Endothelial cell of umbilical vein (primary cell): ENCODE results near the gene ZNF23. TPM values are rescaled to one million over a fixed set of nuclear protein-coding genes. Genes with fewer than 3 reads are reported as not detected.

ENCODE experiments used
- Bru-seq: library from RNA; stranded (reverse); fragments of 400-500 nt; gene quantifications from one replicate; lab custom pipeline; 2021; lab: Mats Ljungman, UMichigan
- BruChase-seq, 2 experiments: library from RNA; stranded (reverse); fragments of 400-500 nt; gene quantifications; one replicate each; lab custom pipeline; 2021; lab: Mats Ljungman, UMichigan
- BruUV-seq: library from RNA; stranded (reverse); fragments of 400-500 nt; replicated peaks from 2 replicates; lab custom pipeline; 2021; lab: Mats Ljungman, UMichigan
- CTCF ChIA-PET: fragments of 300-600, 350-600 bp; sonication (Branson Sonifier 250); formaldehyde crosslinking; loops from one replicate; lab custom pipeline; 2021; ENCODE audit warnings: antibody characterized with exemption, inconsistent platforms; lab: Charles Lee
- POLR2A ChIA-PET: fragments of 300-600, 350-600 bp; sonication (Branson Sonifier 250); formaldehyde crosslinking; loops from one replicate; lab custom pipeline; 2021; ENCODE audit warnings: antibody characterized with exemption, inconsistent platforms; lab: Charles Lee
- DNase-seq: peaks from one replicate; pipeline ENCODE4 v3.0.0-alpha.2; 2011; ENCODE audit warnings: low read depth, low spot score
- FAIRE-seq: peaks from 2 replicates; lab custom pipeline; 2011; peaks lifted over from hg19 to GRCh38; lab: Jason Lieb, UNC
- H2AFZ ChIP-seq: 2 replicates; pipeline ENCODE4 v1.6.0; 2012; ENCODE audit warnings: low read depth, low read length, control low read depth, inconsistent platforms
- H3K27ac ChIP-seq: 2 replicates; pipeline ENCODE4 v1.5.1; 2011; ENCODE audit warnings: low read depth, mild to moderate bottlenecking, control low read depth, low read length, moderate library complexity; ENCODE audit not compliant: insufficient read depth
- H3K27me3 ChIP-seq, 2 experiments: 2 replicates each; pipeline versions ENCODE4 v1.6.0 to v1.6.1; 2011; ENCODE audit warnings: low read length in 2 of 2, mixed read lengths in 1 of 2; ENCODE audit not compliant: control insufficient read depth in 2 of 2, insufficient read depth in 2 of 2
- H3K36me3 ChIP-seq, 2 experiments: 2 replicates in 1 of 2; 3 replicates in 1 of 2; pipeline ENCODE4 v1.5.1; 2011; ENCODE audit warnings: low read length in 2 of 2, mild to moderate bottlenecking in 1 of 2, moderate library complexity in 1 of 2; ENCODE audit not compliant: control insufficient read depth in 2 of 2, insufficient read depth in 2 of 2; ENCODE audit errors: extremely low read depth in 1 of 2
- H3K4me1 ChIP-seq: 3 replicates; pipeline ENCODE4 v1.5.1; 2011; ENCODE audit warnings: mild to moderate bottlenecking, low read length; ENCODE audit not compliant: control insufficient read depth, insufficient read depth; ENCODE audit errors: extremely low read depth
- H3K4me2 ChIP-seq: 2 replicates; pipeline ENCODE4 v1.6.1; 2011; ENCODE audit warnings: low read length, control low read depth, mixed read lengths; ENCODE audit not compliant: insufficient read depth
- H3K4me3 ChIP-seq, 3 experiments: fragments of 200-600 bp in 1 of 3; sonication (generic), shearing (Covaris generic) in 1 of 3; replicated peaks in 1 of 3; 2 replicates each; pipeline ENCODE4 v1.5.1; 2011 to 2016; ENCODE audit warnings: control low read depth in 3 of 3, low read length in 3 of 3, mild to moderate bottlenecking in 2 of 3, inconsistent platforms in 1 of 3, low read depth in 1 of 3, moderate library complexity in 1 of 3; ENCODE audit not compliant: insufficient read depth in 1 of 3
- H3K79me2 ChIP-seq: 2 replicates; pipeline ENCODE4 v1.6.0; 2012; ENCODE audit warnings: low read length, inconsistent platforms; ENCODE audit not compliant: control insufficient read depth, insufficient read depth
- H3K9ac ChIP-seq: replicated peaks from 2 replicates; pipeline ENCODE3; 2011; ENCODE audit warnings: low read length, control low read depth; ENCODE audit not compliant: insufficient read depth; ENCODE audit errors: extremely low read depth
- H3K9me1 ChIP-seq: replicated peaks from 3 replicates; pipeline ENCODE4 v1.6.0; 2011; ENCODE audit warnings: mild to moderate bottlenecking, low read length; ENCODE audit not compliant: control insufficient read depth, insufficient read depth; ENCODE audit errors: extremely low read depth
- H3K9me3 ChIP-seq: replicated peaks from 2 replicates; pipeline ENCODE4 v1.5.1; 2012; ENCODE audit warnings: low read length, inconsistent platforms; ENCODE audit not compliant: control insufficient read depth, insufficient read depth
- H4K20me1 ChIP-seq: replicated peaks from 2 replicates; pipeline ENCODE3; 2011; ENCODE audit warnings: mild to moderate bottlenecking, low read length; ENCODE audit not compliant: control insufficient read depth, insufficient read depth; ENCODE audit errors: extremely low read depth
- EZH2 ChIP-seq: IDR thresholded peaks from 2 replicates; pipeline ENCODE4 v1.6.1; 2012; ENCODE audit warnings: borderline replicate concordance, low read depth, mild to moderate bottlenecking, moderate library complexity, low read length, inconsistent platforms; ENCODE audit not compliant: severe bottlenecking
- FOS ChIP-seq: IDR thresholded peaks from 2 replicates; pipeline ENCODE4 v1.6.1; 2011; ENCODE audit warnings: mild to moderate bottlenecking, low read length, moderate library complexity, borderline replicate concordance; ENCODE audit not compliant: insufficient read depth
- GATA2 ChIP-seq: IDR thresholded peaks from 2 replicates; pipeline ENCODE4 v1.7.0; 2011; ENCODE audit warnings: low read depth, mild to moderate bottlenecking, moderate library complexity, mixed read lengths, low read length; ENCODE audit not compliant: insufficient read length, insufficient read depth
- JUN ChIP-seq: IDR thresholded peaks from 2 replicates; pipeline ENCODE4 v1.6.1; 2011; ENCODE audit warnings: borderline replicate concordance, low read depth; ENCODE audit not compliant: insufficient read length, insufficient read depth
- MYC ChIP-seq: IDR thresholded peaks from one replicate; pipeline ENCODE4 v1.6.1; 2011; ENCODE audit warnings: mild to moderate bottlenecking, low read depth, low read length
- POLR2A ChIP-seq: IDR thresholded peaks from 2 replicates; pipeline ENCODE4 v1.6.1; 2012; ENCODE audit warnings: low read depth, mild to moderate bottlenecking, control low read depth, low read length
- POLR2AphosphoS5 ChIP-seq: IDR thresholded peaks from 2 replicates; pipeline ENCODE4 v1.6.1; 2012; ENCODE audit warnings: low read depth, mild to moderate bottlenecking, control low read depth, low read length, moderate library complexity; ENCODE audit not compliant: insufficient read depth
- dilution Hi-C: fragments of 300-500 bp; cut with MboI; formaldehyde crosslinking; loops from one replicate; pipeline ENCODE4 v1.15.0; 2019; ENCODE audit warnings: low sequenced_read_pairs; ENCODE audit not compliant: extremely low pct_ligation_motif_present
- intact Hi-C: fragments of 100-400 bp; cut with micrococcal nuclease; formaldehyde crosslinking; loops from one replicate; pipeline ENCODE4 v1.10.0; 2022
- long read RNA-seq: library from polyadenylated mRNA; stranded (forward); transcript quantifications from one replicate; pipeline ENCODE4 v2.0.0, GENCODE V29; 2021
- polyA minus RNA-seq, 3 experiments: library from RNA; depleted of rRNA, polyadenylated mRNA; stranded (reverse); fragments of >200 nt; gene quantifications; 1 replicate in 1 of 3; 2 replicates in 2 of 3; pipeline ENCODE4 v1.2.3, GENCODE V29; 2011
- polyA plus RNA-seq, 4 experiments: library from polyadenylated mRNA; depleted of rRNA in 3 of 4; stranded (reverse) in 3 of 4; unstranded in 1 of 4; fragments of >200 nt; gene quantifications; 2 replicates each; pipeline versions ENCODE4 v1.2.1 to v1.2.3, GENCODE V29; 2011 to 2012; ENCODE audit warnings: missing spikeins in 1 of 4
- total RNA-seq: library from RNA; stranded (reverse); gene quantifications from 2 replicates; pipeline ENCODE4 v1.2.3, GENCODE V29; 2021
- TF ChIP-seq, protein P1 (sequence below), 2 donors: IDR thresholded peaks; 1 replicate in 1 of 2; 2 replicates in 1 of 2; pipeline ENCODE4 v1.5.1; 2011; ENCODE audit warnings: low read length in 2 of 2, mild to moderate bottlenecking in 2 of 2, moderate library complexity in 2 of 2, control low read depth in 1 of 2, inconsistent platforms in 1 of 2, low read depth in 1 of 2; ENCODE audit not compliant: insufficient read depth in 1 of 2; ENCODE audit errors: extremely low read depth in 1 of 2
- TF ChIP-seq, protein P2 (sequence below): IDR thresholded peaks from 2 replicates; pipeline ENCODE4 v1.6.1; 2011; ENCODE audit not compliant: insufficient read depth, insufficient read length

Gene ZNF23
- total RNA-seq (4.7 and 6.4 TPM in 2 replicates), polyA plus RNA-seq (2.1 TPM in 2 replicates), polyA minus RNA-seq (3.6 and 7.1 TPM in 2 replicates), Bru-seq, nascent RNA (percentile 62 among the genes with signal in this experiment), BruChase-seq, experiment 1, labeled RNA remaining after a 6-hour chase (percentile 41 among the genes with signal in this experiment), BruChase-seq, experiment 2, labeled RNA remaining after a 2-hour chase (percentile 54 among the genes with signal in this experiment)
- polyA plus RNA-seq (2011; cell fraction: cytosol; rRNA removed): 2.6 and 2.9 TPM in 2 replicates
- polyA plus RNA-seq (2011; cell fraction: nucleus; rRNA removed): 5.0 and 7.5 TPM in 2 replicates
- polyA plus RNA-seq (2012): 7.8 and 8.6 TPM in 2 replicates
- polyA minus RNA-seq (2011; cell fraction: cytosol; rRNA and poly(A)+ RNA removed): 1.8 TPM
- polyA minus RNA-seq (2011; cell fraction: nucleus; rRNA and poly(A)+ RNA removed): 2.7 and 4.6 TPM in 2 replicates
- long read RNA-seq, full-length matches to known transcripts: 1 of 6 reads
- long read RNA-seq, partial matches to known transcripts: 0 of 6 reads
- long read RNA-seq, other reads (novel, unspliced or antisense): 5 of 6 reads

DNA sequence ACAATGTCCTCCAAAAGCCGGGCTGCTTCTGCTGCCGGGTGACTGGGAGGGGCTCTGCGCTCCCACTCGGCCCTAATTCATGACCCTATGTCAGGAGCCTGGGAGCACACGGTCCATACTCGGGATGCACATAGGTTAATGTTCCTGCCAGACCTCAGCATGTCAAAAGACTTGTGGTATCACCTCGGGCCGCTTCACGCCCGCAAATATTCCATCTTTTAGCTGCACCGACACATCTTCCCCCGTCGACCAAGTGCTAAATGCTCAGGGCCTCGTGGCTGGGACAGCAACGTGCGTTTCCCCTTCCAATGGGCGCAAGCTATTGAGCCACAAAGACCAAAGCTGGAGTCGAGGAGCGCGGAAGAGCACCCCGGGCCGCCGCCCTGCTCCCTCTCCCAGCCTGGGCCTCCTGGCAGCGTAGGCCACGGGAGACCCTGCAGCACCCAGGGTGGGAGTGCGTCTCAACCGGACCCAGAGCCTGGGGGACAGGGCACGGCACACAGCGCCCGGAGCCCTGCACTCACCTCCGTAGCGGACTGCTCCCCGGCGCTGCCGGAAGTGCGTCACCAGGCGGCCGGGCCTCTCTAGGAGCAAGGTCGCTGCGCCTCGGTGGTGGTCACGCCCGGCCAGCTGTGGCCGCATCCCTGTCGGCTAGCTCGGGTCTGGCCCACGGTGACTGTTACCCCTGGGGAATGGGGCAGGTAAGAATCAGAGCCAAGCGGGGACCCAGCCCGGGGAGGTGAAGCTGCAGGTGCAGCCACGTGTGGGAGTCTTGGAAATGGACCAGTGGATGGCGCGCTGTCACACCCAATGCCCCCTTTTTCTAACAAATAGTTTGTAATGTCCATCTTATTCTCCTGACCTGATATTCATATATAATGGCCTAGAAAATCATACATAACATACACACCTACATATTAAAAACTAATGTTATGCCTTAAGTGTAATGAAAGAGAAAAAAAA lies at the start of gene ZNF23:
TSS of gene ZNF23 (minus strand) at position 562 of the 963 bp plus-strand sequence. CDS start 5,451 bp downstream, outside the sequence.
- H3K9me3 ChIP-seq: no peaks in the 10 kb centered on the region
- H3K27me3 ChIP-seq: no peaks in the 10 kb centered on the region
- H3K9ac ChIP-seq: peak within 1 kb of the TSS; percentile 84
- peak within 1 kb of the TSS; percentile 96 for H2AFZ ChIP-seq
- ChIA-PET POLR2A (interaction anchor here (1.3 kb wide), 1 partner anchor 22 kb away, joined by 8 read pairs; no protein-coding TSS in a partner anchor), CTCF (interaction anchor here (0.7 to 1.4 kb wide), 6 partner anchors 17 to 150 kb away, joined by 4 to 9 read pairs (median 4); no protein-coding TSS in a partner anchor)
- H3K79me2 ChIP-seq: peaks cover 4% of the 10 kb centered on the region
- peak within 1 kb of the TSS; percentile 46 to 94 (median 82) for H3K4me3 ChIP-seq
- intact Hi-C loops: loop anchor here (1.0 kb wide), 1 partner anchor 22 kb away; no protein-coding TSS in a partner anchor
- TSS peak; percentile 74 for BruUV-seq
- peak within 1 kb of the TSS; percentile 84 for H3K4me2 ChIP-seq
- no peaks in the 10 kb centered on the region for H3K36me3 ChIP-seq
- DNase-seq: peak; percentile 76
- H3K27ac ChIP-seq: peak within 1 kb of the TSS; percentile 57
- peaks cover 15% of the 10 kb centered on the region for H3K4me1 ChIP-seq
- H4K20me1 ChIP-seq: no peaks in the 10 kb centered on the region
- TF ChIP-seq FOS (no peak), GATA2 (no peak), MYC (no peak), POLR2AphosphoS5 (peak; percentile 95), POLR2A (peak; percentile 89), EZH2 (no peak), JUN (no peak)
- TF ChIP-seq, protein P1, sequence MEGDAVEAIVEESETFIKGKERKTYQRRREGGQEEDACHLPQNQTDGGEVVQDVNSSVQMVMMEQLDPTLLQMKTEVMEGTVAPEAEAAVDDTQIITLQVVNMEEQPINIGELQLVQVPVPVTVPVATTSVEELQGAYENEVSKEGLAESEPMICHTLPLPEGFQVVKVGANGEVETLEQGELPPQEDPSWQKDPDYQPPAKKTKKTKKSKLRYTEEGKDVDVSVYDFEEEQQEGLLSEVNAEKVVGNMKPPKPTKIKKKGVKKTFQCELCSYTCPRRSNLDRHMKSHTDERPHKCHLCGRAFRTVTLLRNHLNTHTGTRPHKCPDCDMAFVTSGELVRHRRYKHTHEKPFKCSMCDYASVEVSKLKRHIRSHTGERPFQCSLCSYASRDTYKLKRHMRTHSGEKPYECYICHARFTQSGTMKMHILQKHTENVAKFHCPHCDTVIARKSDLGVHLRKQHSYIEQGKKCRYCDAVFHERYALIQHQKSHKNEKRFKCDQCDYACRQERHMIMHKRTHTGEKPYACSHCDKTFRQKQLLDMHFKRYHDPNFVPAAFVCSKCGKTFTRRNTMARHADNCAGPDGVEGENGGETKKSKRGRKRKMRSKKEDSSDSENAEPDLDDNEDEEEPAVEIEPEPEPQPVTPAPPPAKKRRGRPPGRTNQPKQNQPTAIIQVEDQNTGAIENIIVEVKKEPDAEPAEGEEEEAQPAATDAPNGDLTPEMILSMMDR (IDR thresholded peaks at IDR 0.05; ENCODE audit: extremely low read depth in 1 of 2, insufficient read depth in 1 of 2, low read depth in 1 of 2, low read length in 2 of 2): no peak
- TF ChIP-seq, protein P2, sequence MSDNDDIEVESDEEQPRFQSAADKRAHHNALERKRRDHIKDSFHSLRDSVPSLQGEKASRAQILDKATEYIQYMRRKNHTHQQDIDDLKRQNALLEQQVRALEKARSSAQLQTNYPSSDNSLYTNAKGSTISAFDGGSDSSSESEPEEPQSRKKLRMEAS: peak; percentile 10
- H3K9me1 ChIP-seq: no peaks in the 10 kb centered on the region
- FAIRE-seq: peak; percentile 87
- dilution Hi-C loops: no loop called here
